HG03139 (cell line): ENCODE results near the gene DYNLT2.

Source experiments
- ATAC-seq: cut with Tn5 transposase; IDR thresholded peaks from one replicate; pipeline ENCODE4 v1.9.1; 2021; ENCODE audit not compliant: unreplicated experiment

The DYNLT2 gene

DNA sequence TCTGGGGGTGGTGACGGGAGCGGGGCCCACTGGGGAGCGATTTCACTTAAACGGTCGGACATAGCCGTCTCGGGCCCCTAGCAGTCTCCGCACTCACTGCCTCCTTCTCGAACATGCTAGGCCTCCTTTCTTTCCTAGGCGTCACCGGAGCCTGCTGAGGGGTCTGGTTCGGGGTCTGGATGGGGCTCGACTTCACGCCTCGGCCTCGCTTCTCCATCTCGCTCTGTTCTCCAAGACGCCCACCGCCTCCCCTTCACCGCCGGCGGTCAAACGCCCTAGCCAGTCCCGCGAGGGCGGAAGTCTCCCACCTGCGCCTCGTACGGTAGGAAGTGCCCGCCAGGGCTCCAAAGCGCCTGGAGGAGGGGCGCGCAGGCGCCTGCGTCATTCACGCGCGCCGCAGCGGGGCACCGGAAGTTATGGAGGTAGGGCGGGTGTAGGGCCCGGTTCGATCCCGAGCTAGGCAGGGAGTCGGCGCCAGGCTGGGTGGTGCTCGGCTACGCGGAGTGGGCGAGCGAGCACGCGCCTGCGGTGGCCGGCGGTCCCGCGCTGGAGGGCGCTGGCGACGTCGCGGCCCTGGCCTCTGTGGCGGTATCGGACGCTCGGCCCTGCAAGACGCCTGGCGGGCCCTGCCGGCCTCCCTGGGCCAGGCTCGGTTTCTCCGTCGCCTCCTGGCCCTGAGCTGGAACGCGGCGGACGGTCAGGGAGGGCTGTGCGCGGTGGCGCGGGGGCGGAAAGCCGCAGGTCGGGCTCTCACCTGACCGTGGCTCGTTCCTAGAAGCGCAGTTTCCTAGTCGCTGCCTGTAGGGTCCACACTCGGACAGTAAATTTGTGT is at the start of gene DYNLT2, which contains the start of gene ERMARD:
Gene DYNLT2 (minus strand): TSS at position 331 of the 832 bp plus-strand sequence. CDS start 114 bp downstream, at position 217.
Gene ERMARD (plus strand): TSS at position 381 of the 832 bp plus-strand sequence. CDS start 36 bp downstream, at position 417.
- ATAC-seq, result peak; percentile 95

DNA sequence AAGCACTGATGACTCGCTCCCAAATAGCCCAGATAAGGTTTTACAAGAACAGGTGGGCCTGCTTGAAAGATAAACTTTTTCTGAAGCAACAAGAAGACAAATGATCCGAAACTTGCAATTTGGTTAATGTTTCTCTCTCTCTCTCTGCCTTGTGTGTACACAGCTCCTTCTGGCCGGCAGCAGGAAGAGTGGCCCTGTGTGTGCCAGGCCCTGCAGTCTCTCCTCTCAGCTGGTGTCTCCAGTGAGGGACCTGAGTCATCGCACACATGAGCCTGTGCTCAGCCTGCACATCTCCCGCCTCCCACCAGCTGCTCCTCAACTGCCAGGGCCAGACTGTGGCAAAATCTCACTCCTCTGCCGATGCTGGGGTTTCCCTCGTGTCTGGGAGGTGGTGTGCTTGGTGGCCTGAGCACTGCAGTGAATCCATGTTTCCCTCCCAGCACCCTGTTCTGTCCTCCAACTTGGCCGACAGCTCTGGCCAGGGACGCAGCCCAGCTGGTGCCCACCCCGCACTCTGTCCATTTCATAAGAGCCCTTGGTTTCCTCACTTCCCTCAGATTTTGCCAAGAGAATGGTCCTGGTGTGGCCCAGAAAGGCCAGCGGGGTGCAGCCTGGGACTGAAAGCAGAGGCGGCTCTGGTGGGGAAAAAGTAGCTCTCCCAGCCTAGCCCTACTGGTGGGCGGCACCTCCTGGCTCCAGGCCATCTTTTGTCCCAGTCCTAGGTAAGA is 49.5 kb upstream of the DYNLT2 start:
- ATAC-seq, result no peak

DNA sequence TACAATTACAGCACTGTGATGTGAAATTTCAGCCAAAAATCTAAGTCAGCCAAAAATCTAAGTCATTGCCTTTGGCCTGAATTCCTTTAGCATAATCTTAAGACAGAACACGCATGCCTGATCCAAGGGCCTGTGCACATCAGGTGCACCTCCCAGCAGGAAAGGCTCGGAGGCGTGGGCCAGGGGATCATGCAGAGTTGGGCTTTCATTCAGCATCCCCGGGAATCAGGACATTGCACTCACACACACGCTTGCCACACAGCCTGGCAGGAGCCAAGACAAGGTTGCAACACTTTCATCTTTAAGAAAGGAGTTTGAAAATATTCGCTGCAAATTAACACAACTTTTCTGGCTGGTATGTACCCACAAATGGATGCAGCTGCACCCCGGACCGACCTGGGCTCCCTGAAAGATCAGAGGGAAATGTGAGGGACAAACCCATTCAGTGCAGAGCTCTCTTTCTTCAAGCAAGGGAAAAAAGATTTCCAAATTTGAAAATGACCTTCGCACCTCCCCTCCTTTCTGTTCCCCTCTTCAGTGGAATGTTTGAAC is 48.8 kb upstream of the DYNLT2 start:
- ATAC-seq, result no peak

GRCh38 chr6:169799474-169799926 is 48.1 kb upstream of the DYNLT2 start:
- no peak for ATAC-seq

DNA sequence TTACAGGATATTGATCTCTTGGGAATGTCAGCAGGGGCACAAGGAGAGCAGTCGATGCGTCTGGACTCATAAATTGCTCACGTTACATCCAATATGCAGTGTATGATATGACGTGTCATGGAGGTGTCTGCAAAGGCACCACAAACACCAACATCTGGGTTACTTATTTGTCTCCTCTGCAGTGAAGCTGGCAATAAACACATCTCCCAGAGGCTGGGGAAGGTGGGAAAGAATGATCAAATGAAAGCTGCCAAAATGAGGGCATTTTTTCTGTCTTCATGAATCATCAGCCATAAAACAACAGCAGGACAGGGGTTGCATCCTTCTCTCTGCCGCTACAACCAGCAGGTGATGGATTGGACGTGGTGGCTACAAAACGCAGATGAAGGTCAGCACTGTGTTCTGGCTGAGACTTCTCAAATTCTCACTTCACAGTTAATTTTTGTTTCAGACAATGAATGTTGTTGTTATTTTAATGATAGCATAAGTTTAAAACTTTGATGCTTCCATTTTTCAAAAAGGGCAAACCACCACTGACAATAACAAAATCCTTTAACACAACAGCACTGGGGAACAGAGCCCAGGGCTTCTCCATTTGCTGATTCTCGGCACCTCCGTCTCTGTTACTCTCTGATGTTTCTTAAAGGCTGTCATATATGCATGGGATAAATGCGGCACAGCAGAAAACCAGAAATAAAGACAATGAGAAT is 47.5 kb upstream of the DYNLT2 start:
- ATAC-seq, result no peak

DNA sequence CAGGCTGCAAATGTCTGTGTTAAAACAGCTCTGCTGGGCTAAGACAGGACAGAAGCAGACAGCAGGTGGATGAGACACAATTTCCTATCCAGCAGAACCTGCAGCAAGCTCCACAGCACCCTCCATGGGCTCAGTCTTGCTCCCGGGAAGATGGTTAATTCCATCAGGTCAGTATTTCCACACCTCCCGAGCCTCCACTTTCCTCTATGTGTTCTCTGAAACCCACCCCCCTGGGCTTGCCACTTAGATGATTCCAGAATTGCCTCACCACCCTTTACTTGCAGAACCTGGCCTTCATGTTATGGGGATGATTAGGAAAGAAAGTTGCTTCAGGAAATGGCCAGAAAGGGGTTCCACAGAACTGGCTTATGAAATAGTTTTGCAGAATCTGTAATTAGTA is 43.8 kb upstream of the DYNLT2 start:
- no peak for ATAC-seq

- ATAC-seq, result no peak
Measured at GRCh38 chr6:169794317-169795055, 43.1 kb upstream of the DYNLT2 start.

DNA sequence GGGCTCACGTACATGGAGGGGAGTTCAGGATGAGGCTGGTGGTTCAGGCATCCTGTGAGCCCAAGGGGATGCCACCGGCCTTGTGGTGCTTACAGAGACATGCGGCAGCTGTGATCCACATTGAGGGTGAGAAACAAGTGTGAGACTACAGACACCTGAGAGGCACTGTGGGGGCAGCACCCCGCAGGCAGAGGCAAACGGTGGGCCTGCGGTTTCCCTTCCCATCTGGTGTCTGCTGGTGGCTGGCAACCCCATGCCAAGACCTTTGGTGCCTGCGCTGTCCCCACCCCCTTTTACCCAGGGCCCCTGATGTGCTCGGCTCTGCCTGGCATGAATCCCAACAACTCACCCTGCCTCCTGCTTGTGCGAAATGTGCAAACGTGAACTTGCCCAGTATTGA is 42.0 kb upstream of the DYNLT2 start:
- ATAC-seq, result no peak

DNA sequence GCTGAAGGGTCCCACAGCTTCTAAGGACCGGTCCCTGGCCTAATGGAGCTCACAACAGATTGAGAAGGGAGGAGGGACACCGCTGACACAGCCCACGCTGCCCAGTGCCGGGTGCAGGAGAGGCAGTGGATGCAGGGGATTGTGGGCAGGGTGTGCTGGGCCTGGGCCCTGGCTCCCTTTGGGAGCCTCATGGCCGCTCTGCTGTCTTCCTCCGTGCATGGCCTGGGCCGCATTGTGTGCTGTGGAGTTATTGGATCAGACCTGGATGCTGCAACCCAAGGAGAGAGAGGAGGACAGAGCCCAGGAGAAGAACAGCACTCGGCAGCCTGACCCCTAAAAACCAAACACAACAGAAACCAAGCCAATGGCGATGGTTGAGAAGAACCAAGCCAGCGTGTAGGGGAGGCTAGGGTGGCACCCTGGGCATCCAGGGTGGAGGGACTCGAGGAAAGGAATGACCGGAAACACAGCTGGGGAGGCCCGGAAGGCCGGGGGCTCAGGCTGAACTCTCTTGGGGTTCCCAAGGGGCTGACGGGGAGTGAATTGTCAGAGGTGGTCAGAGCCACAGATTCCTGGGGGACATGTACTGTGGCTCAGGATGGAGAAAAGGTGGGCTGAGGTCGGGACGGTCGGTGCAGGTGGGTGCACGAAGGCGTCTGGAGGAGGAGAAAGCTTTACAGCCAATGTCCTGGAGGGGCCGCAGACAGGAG is 41.1 kb upstream of the DYNLT2 start:
- ATAC-seq, result no peak

- no peak for ATAC-seq
Measured at GRCh38 chr6:169791721-169792131, 40.4 kb upstream of the DYNLT2 start.

DNA sequence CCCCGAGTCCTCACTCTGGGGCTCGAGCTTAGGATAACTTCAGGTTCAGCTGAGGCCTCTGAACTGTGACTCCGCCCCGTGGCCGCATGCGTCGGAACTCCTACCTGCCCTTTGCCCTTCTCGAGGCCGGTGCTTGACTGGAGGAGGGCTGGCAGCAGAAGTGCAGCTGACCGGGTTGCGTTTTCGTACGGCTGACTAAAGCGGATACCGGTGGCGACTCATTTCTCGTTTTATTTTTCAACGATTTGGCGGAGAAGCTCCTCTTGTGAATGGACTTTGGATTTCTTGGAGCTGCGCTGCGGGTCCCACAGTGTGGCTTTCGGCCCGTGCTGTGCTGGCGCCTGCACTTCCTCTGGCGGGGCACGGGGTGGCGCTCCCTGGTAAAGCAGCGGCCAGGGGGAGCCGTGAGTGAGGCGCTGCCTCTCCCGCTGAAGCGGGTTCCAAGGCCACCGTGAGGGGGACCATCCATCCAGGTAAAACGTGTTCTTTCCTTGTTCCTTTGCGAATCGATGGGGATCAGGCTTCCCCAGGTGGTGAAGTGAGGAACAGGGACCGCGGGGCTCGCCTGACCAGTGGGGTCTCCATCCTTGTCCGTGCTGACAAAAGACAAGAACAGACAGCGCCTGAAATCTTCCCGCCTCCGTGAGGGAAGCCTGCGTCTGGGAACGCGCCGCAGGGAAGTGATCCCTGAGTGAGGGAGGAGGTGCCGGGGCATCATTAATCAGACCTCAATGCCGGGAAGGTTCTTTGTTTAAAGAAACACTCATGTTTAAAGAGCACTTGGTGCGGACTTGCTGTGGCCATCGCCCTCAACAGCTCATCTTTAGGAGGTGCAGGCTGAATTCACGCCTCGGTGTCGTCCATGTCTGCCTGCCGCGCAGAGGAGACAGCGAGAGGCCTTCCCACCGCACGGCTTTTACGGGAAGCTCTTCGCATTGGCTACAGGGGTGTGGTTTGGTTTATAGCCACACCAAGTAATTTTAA is 38.9 kb upstream of the DYNLT2 start:
- peak; percentile 97 for ATAC-seq

- ATAC-seq, result no peak
Measured at GRCh38 chr6:169789146-169789943, 38.0 kb upstream of the DYNLT2 start.

DNA sequence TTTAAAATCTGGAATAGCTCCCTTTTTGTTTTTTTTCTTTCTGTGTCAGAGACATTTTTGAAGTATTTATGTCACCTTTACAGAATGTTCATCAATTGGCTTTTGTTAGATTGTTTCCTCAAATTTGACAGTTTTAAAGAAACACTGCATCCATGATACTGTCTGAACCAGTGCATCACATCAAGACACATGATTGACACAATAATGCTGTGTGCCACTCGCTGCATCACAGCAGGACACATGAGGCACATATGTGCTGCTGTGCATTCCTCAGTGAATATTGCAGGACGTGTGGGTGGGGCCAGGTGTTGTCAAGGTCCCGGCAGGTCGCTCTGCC is 37.4 kb upstream of the DYNLT2 start:
- no peak for ATAC-seq

- ATAC-seq, result no peak
Measured at GRCh38 chr6:169787797-169788196, 36.4 kb upstream of the DYNLT2 start.

GRCh38 chr6:169786349-169786748 is 35.0 kb upstream of the DYNLT2 start:
- ATAC-seq, result no peak

GRCh38 chr6:169785566-169785965 is 34.2 kb upstream of the DYNLT2 start:
- no peak for ATAC-seq

DNA sequence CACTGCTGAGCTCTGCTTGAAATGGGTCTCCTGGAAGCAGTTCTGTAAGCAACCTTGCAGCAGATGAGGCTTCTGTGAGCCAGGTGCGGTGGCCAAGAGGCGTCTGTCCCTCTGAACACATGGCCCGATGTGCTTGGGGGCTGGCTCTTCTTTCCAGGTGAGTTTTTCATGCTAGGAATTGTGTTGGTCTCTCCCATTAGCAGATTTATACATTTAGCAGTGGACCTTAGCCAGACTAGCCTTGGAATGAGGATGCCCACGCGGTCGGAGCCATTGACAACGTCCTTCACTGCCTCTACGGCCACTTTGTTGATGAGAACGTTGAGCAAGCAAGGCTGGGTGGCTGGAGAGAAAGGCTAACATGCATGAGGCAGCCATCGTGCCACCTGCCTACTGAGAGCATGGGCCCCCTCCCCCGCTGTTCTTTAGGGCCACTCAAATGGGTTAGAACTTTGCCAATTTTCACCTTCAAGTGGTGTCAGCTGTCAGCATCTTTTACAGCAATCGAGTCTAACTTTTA is 33.5 kb upstream of the DYNLT2 start:
- ATAC-seq, result no peak
